Adipose tissue (tissue), 3 donors: Measurements from ENCODE around the gene METTL8. TPM values are rescaled to one million over a fixed set of nuclear protein-coding genes. Genes with fewer than 3 reads are reported as not detected.

Experiments used
- H3K27ac ChIP-seq: one replicate; pipeline ENCODE4 v1.5.1; 2013; ENCODE audit warnings: low read depth, low read length
- WGBS, 3 donors: extraction: QIAGEN DNeasy Blood & Tissue Kit; methylation state at CpG; one replicate each; pipeline ENCODE4 v1.1.7; 2013; 5-methylcytosine and 5-hydroxymethylcytosine counted together
- polyA plus RNA-seq, 3 donors: library from polyadenylated mRNA; stranded (reverse); fragments of 200-250 nt; gene quantifications; one replicate each; pipeline ENCODE4 v1.2.3, GENCODE V29; 2013
- donor health status: healthy with polysubstance abuse.
- donor health status: Bipolar disorder and iron deficiency.
- donor health status: healthy.

Gene METTL8
- polyA plus RNA-seq: 1 to 10 TPM; 2.8 to 8.1 (median 3.8) TPM

- peak within 1 kb of the TSS; percentile 87 for H3K27ac ChIP-seq
- 0% methylated on average over 15 of the region's 15 CpGs for WGBS, 3 donors
These were observed at the start of gene METTL8 for GRCh38 chr2:171433763-171434012. Gene METTL8, minus strand, starts transcription at chr2:171433990. Its CDS starts 41,805 bp downstream, at chr2:171392185.

DNA sequence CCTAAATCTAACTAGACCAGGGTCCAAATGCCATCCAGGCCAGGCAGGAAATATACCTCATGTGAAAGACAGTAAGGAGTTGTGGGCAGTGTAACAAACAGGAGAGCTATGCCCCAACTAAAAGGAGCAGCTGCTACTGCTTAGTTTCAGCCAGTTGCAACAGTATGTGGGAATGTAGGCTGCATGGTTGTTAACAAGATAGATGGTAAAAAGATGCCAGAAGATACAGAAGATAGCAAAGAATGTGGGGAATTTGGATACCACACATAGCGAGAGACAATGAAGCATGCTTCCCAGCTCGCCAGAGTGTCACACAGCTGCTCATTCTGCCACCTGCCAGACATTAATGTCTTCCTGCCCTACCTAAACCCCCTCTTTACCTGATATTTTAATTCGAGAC, 49.1 kb upstream of the METTL8 start:
- no peak overlapping the region for H3K27ac ChIP-seq
- 89 to 92% (median 92%) methylated on average over 3 of the region's 3 CpGs for WGBS, 3 donors

- no peak overlapping the region for H3K27ac ChIP-seq
These were observed 48.5 kb upstream of the METTL8 start for GRCh38 chr2:171482308-171482707.

- 92 to 98% (median 97%) methylated on average over 1 of the region's 1 CpG for WGBS, 3 donors
These were observed 47.1 kb upstream of the METTL8 start for GRCh38 chr2:171480908-171481307.

DNA sequence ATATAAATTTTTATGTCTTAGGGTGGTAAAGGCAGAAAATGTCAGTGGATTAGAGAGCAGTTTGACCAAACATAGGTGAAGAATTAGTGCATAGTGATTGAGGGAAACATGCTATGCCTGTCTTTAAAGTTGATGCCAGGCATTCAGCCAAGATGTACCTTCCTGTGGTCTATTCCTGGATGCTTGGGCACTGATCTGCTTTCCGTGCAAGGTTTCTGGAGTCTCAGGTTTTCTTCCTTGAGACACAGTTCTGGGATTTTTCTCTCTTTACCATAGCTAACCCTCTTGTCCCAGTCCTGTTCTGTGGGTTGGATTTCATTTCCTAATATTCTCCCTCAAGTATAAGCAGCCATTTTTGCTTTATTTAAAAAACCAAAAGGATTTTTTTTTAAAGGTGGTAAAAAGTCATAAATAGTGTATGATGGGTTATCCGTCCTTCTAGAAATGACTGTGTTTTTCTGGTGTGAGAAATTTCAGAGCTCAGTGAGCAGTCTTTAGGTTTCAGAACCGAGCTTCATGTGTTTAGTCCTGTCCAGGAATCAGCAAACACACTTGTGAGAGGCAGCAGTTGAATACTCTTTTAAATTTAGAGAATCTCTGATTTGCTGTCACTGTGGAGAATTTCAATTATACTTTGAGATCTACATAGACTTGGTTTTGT, 45.5 kb upstream of the METTL8 start:
- WGBS, 3 donors: 83 to 86% (median 85%) methylated on average over 3 of the region's 3 CpGs
- H3K27ac ChIP-seq: no peak overlapping the region

More at GRCh38 chr2:171480908-171481307, 47.1 kb upstream of the METTL8 start:
- H3K27ac ChIP-seq: no peak overlapping the region

DNA sequence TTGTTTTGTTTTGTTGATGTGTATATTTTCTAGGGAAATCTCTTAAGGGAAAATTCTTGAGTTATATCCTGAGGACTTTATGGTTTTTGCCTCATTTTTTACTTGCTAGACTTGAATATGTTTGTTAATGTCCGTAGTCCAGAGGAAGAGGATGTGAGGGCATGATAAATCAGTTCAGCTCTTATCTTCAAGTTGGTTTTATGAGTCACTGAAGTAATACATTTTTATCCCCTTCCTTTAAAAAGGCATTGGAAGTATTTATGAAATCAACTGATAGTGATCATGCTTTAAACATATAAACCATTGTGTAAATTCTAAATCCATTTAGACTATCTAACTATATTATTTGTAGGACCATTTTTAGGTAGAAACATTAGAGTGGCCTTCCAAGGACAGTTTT, 44.6 kb upstream of the METTL8 start:
- H3K27ac ChIP-seq: no peak overlapping the region
- 73 to 85% (median 75%) methylated on average over 1 of the region's 1 CpG for WGBS, 3 donors

GRCh38 chr2:171475979-171476378, 42.2 kb upstream of the METTL8 start:
- no peak overlapping the region for H3K27ac ChIP-seq
- WGBS, 3 donors: 57 to 90% (median 77%) methylated on average over 1 of the region's 1 CpG

DNA sequence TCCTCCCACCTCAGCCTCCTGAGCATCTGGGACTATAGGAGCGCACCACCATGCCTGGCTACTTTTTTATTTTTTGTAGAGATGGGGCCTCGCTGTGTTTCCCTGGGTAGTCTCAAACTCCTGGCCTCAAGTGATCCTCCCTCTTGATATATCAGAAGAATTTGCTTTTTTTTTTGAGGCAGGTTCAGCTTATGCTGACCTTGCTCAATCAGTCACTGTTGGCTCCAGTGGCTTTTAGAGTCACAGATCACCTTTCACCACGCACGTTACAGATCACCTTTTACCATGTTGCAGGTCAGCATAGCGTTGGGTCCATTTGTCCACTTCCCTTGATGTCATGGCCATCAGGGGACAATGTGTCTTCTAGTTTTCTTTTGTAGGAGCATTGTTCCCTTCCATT, 36.3 kb upstream of the METTL8 start:
- WGBS, 3 donors: 90 to 99% (median 97%) methylated on average over 5 of the region's 5 CpGs
- H3K27ac ChIP-seq: no peak overlapping the region

DNA sequence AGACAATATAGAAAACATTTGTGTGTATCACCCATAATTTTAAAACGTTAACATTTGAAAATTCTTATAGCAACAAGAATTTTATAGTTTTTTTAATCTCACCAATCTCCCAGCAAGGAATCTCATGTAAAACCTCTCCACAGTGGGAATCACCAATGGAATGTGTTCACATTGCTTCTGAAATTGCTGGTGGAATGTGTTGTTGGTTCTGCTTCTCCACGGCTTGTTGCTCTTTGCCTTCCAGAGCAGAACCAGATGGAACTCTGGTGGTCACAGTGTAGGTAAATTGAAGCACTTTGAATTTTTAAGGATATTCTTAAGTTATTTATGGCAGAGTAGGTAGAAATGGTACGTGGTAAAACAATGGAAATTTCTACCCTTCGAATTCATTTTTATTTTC, 35.4 kb upstream of the METTL8 start:
- H3K27ac ChIP-seq: no peak overlapping the region
- 93 to 95% (median 94%) methylated on average over 4 of the region's 4 CpGs for WGBS, 3 donors

GRCh38 chr2:171460537-171460936, 26.7 kb upstream of the METTL8 start:
- 96 to 100% (median 97%) methylated on average over 1 of the region's 1 CpG for WGBS, 3 donors
- H3K27ac ChIP-seq: no peak overlapping the region

- H3K27ac ChIP-seq: no peak overlapping the region
These were observed 25.7 kb upstream of the METTL8 start for GRCh38 chr2:171459498-171459897.

DNA sequence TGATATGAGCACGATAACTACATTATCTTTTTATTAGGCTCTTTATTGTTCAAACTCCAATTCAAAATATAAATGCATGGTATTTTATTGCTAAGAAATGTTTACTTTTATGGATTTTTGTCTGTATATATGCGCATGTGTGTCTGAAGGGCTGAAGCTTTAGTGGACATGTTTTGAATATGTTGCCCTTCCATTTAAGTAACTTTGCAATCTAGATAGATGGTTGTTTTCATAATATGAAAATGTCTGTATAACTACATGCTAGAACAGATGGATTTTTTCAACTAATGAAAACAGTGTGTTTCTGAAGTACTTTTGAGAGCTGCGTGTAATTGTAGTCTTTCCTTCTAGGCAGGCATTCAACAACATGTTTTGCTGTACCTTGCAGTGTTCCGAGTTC, 19.0 kb upstream of the METTL8 start:
- WGBS, 3 donors: 93 to 96% (median 95%) methylated on average over 4 of the region's 4 CpGs
- no peak overlapping the region for H3K27ac ChIP-seq

GRCh38 chr2:171451074-171451473, 17.3 kb upstream of the METTL8 start:
- no peak overlapping the region for H3K27ac ChIP-seq

- 79 to 89% (median 85%) methylated on average over 2 of the region's 2 CpGs for WGBS, 3 donors
- no peak overlapping the region for H3K27ac ChIP-seq
These were observed 13.9 kb upstream of the METTL8 start for GRCh38 chr2:171447675-171448074.

DNA sequence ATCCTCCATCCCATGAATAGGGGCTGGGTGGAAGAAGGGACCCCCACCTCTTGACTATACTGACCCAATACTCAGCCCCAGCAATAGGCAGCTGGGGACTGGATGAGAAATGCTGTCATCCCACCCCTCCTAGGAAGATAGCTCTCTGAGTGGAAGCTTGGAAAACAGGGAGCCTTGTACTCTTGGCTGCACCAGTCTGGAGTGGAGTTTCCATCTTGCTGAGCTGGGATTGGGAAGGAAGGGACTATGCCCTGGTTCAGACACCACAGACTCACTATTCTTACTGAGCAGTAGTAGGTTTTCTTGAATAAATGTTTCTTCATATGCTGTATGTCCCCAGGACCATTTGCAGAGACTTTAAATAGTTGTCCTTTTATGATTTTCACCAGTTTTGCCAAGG, 7.7 kb upstream of the METTL8 start:
- no peak overlapping the region for H3K27ac ChIP-seq

- 95 to 100% (median 97%) methylated on average over 1 of the region's 1 CpG for WGBS, 3 donors
These were observed 2.5 kb upstream of the METTL8 start for GRCh38 chr2:171436307-171436706.

DNA sequence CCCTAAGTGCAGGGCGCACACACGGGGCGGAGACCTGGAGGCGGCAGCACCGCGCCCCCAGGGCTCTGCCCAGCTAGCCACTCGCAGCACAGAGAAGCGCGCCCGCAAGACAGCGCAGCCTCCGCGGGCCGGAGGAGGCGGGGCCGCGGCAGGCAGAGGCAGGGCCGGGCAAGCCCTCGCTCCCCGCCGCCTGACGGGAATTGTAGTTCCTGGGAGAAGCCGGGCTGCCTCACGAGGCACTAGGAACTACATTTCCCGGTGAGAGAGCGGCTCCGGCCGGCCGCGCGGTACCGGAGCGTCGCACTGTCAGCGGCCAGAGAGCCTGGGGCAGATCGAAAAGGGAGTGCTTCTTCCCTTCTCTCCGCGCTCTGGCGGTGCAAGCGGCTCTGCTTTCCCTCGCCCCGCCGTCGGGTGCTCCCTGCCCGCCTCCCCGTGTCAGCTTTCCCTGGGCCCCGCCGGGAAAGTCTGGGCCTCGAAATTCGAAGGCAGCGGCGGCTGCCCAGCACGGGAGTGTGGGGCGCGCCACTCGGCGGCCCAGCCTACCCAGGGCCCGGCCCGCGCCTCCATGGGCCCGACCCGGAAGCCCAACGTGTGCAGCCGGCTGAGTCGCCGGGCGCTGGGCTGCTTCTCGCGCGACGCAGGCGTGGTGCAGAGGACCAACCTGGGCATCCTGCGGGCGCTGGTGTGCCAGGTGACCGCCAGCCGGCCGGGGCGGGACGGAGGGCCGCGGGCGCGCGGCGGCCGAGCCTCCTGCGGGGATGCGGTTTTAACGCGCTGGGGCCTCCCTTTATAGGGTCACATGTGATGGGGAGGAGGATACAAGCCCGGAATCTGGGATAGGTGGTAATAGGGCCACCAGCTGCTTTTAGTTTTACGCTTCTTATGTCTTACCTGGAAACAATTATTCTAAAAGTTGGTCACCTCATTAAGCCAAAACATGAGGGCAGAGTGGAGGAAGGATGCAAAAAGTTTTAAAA, 511 bp upstream of the METTL8 start, which contains the start of gene DCAF17:
Gene DCAF17 (plus strand): TSS at position 214 of the 977 bp plus-strand sequence. CDS start 352 bp downstream, at position 566.
- H3K27ac ChIP-seq: peak within 1 kb of the TSS; percentile 87
- 0 to 1% (median 1%) methylated on average over 80 to 92 of the region's 92 CpGs for WGBS, 3 donors

More at GRCh38 chr2:171436307-171436706, 2.5 kb upstream of the METTL8 start:
- no peak overlapping the region for H3K27ac ChIP-seq

DNA sequence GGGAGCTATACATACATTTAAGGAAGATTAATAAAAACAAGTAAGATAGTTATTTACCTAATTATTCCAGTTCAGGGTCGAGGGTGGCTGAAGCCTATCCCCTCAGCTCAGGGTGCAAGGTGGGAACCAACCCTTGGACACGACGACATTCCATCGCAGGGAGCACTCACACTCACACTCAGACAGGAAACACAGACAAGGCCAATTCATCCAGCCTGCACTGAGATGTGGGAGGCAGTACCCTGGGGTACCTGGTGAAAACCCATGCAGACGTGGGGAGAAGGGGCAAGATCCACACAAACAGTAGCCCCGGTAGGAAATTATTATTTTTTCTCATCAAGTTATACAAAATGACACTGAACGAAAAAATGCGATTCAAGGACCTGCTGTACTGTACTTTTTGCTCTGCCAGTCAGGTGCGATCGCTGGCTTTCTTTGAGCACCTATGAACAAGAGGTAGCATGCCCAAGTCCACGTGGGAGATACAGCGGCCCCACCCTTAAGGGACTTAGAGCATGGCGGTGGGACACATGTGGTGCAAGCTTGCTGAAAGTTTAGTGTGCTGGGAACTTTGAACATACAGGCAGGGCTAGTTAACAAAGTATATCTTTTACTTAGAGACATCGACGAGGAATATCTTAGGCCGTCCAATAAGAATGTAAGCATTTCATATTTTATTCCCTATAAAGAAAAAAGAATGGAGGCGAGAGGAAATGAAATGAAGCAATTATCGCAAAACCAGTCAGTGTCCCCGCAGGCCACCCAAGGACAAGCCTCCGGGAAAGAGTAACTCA, 624 bp downstream of the METTL8 start:
- H3K27ac ChIP-seq: peak overlapping the region; percentile 47
- 15 to 30% (median 28%) methylated on average over 20 of the region's 20 CpGs for WGBS, 3 donors
